HG03558 (cell line): ENCODE results near the gene FXYD6.
"Not testable (repeated sequence)": the region's sequence is repeated elsewhere in the genome, so short reads cannot be mapped to it uniquely, and the experiment has no call there.

ENCODE experiments used
- ATAC-seq: cut with Tn5 transposase; IDR thresholded peaks from one replicate; pipeline ENCODE4 v1.9.1; 2021; ENCODE audit warnings: moderate number of reproducible peaks; ENCODE audit not compliant: unreplicated experiment; ENCODE audit errors: extremely low read depth

Gene FXYD6

DNA sequence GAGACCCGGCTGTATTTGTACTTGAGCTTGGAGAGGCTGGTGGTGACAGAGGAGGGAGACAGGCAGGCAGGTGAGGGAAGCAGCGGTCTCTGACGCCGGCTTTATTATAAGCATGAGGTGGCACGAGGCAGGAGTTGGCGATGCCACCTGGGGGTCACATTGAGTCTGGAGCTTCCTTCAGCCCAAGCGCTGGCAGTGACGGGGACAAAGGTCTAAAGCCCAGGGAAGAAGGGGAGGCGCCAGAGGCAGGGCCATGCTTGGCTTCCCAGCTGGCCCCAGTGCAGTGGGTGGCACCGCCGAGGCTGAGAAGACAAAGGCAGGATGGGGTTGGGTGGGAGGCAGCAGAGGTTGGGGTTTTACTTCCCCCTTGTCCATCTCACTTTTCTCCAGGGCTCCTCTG is 56.4 kb downstream of the FXYD6 start:
- ATAC-seq = no peak

DNA sequence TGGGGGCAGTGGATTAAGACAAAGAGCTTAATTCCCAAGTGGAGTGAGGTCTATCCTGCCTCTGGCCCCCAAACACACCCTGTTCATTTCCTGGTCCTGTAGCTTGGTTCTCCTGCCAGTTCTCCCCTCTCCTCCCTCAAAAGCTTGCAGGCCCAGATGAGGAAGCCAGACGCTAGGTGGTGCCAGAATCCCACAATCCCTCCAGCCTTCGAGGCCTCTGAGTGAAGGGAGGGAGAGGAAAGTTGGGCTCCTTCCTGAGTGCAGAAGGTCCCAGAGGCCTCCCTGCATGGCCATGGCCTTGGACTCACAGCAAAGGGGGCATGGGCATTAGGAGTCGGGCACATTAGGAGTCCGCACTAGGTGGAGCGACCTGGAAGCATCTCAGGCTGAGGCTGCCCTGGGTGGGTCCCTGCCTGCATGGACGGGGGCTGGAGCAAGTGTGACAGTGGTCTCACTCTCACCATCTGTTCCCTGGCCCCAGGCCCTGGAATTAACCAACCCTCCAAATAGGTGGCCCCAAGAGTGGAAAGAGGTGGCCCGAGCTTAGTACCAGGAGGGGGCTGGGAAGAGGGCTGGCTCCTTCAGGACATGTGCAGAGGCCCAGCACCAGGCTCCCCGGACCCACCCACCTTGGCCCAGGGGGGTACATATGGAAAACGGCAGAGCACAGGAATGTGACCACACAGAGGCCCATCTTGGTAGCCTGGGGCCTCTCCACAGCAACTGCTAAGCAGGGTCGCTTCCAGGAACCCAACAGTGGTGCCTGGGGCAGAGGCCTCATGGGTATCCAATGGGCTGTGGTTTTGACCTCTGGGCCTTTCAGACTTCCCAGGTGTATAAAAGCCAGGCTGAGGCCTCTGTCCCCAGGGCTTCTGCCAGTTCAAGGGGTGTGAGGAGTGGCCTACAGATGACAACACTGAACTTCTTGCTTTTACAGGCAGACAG is 57.1 kb downstream of the FXYD6 start:
- no peak for ATAC-seq

DNA sequence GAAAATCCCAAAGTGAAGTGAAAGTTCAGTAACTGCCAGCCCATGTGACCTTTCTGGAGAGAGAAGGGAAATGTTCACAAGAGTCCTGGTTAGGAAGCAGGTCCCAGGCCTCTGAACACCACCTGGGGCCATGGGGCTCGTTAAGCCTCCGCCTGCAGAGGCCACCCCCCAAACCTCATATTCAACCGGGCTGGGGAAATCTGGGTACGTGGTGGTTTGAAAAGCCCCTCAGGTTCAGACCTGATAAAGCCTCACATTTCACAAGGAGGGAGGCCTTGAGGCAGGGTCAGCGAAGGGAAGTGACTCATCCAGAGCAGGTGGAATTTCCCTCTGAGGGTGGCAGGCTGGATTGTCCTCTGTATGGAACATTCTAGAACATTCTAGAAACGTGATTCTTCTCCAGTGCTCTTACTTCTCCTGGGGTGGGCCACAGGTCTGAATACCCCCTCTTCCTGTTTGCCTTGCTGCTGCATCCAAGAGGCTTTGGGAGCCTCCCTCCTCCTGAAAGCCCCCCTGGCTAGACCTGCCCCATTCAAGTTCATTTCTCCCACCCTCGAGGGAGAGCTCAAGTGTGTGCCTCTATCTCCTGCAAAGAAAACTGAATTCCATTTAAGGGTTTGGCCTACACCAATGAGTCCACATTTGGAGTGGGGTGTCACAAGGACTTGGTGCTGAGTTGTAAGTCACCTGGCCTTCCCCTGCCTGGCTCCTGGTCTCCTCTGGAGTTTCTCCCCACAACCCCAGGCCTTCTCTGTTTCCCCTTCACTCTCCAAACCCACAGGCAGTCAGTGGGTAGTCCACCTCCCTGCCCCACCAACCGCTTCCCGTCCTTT is 58.2 kb downstream of the FXYD6 start:
- no peak for ATAC-seq

DNA sequence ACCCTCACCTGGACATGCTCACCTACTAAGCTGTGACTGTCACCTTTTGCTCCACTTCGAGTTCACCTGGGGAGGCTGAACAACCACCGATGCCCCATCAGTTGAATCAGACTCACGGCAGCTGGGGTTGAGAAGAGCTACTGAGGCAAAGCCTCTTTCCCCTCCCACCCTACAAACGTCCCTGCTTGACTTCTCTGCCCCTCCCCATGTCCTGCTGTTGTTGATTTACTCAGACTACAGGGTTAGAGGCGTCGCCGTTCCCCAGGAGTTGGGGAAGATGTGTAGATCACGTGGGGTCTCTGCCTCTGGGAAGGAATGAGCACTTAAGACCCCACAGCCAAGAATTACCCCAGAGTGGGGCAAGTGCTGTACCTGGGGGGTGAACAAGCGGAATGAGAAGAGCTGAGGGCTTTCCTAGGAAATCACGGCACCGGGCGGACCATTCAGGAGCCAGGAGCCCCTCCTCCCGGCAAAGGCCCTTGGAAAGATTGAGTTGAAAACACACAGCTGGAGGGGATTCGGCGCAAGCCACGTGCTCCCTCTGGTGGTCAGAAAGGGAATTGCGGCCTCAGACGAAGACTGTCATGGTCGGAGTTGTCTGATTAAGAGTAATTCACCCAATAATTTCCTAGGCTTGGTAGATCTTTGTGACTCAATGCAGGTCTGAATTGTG is 59.0 kb downstream of the FXYD6 start:
- no peak for ATAC-seq

DNA sequence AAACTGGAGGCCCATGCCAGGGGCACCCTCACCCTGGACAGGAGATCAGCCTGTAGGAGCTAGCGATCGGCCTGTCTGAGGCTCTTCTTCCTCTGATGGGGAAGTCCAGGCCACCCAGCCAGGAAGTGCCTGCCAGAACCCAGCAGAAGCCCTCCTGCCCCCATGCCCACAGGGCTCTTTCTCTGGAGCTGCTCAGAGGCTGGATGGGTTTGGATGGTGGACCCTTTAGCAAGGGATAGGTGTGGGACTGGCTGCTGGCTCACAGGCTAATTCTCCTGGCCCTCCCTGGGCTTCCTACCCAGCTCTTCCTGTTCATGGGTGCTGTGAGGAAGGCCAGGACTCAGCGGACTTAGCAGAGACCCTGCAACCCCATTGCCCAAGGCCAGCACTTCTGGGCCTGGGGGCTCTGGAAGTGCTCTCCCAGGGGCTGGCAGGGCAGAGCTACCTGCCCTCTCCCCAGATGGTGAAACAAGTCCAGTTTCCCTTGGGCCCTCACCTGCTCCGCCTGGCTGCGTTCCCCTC is 59.6 kb downstream of the FXYD6 start:
- no peak for ATAC-seq

DNA sequence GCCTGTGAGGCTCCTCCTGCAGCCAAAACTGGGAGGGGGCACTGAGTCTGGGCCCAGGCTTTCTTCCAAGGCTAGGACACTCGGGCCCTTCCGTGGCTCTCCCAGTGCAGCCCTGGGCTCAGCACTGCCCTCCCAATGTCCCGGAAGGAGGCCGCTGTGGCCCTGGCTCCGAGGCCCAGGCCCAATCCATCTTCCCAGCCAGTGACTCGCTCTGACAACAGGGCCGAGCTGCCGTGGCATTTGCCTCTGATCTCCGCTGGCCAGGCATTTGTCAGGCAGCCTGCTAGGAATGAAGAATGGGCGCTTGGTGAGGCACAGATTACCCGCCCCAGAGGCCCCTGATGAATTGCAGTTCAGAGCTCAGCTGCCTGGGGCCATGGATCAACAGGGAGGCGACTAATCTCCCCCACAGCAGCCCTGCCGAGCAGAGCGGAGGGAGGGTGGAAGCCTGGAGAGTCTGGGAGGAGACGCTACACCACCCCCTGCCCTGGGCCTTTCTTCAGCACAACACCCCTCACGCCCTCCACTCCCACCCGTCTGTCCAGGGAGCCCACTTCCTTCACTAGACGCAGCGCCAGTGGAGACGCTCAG is 60.2 kb downstream of the FXYD6 start:
- ATAC-seq = no peak

DNA sequence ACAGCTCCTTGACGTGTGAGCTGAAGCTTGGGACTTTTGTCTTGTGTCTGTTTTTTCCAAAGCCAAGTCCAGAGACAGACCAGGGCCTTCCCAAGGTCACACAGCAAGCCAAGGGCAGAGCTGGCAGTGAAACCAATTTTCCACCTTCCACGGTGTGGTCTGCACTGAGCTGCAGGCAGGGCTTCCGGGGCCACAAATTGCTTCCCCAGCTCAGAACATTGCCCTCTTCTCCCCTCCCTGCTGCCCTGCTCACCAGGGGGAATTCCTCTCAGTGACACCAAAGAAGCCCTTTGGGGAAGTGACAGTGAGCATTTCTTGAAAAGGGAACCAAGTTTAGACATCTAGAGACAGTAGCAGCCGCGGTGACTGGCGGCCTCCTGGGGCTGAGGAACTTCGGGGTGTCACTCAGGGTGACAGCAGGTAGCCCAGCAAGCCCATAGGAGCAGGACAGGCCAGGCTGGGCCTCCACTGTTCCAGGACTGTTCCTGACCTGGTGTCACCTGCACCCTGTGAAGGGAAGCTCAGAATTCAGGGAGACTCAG is 61.1 kb downstream of the FXYD6 start:
- peak; percentile 57 for ATAC-seq

DNA sequence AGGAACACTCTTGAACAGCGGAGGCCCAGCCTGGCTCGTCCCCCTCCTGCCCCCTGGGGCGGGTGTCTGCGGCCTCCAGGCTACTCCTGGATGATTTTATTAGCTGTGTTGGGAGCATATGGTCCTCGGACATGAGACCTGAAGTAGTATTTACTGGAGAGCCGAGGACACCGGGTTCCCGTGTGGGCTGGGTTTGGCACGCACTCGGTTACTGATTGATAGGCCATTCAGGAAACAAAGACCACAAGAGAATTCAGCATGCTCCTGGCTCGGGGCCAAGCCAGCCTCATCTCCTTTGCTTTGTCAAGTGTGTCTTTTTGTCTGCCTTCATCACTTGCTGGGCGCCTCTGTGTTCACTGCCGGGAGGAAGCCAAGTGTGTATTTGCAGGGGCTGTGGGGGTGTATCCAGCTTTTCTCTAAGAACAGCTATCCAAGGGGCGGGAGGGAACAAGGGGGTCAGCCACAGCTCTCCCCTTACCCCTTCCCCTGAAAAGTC is 61.6 kb downstream of the FXYD6 start:
- ATAC-seq = no peak

DNA sequence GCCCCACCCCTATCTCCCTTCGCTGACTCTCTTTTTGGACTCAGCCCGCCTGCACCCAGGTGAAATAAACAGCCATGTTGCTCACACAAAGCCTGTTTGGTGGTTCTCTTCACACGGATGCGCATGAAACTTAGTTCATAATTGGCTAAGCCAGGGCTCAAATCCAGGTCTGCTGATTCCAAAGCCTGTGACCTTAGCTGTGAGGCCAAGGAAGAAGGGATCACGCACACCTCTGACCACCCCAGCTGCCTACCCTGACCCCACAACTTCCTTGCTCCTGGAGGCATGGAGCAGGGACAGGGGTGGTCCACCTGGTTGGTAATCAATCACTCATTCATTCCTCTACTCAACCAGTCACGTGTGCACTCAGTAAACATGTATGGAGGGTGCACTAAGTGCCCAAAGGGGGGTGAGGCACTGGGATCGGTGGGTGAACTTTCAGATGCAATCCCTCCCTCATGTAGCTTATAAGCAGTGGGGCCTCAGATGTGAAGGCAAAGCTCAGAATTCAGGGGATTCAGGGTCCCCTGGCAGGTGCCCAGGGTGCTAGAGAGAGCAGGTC is 62.2 kb downstream of the FXYD6 start:
- no peak for ATAC-seq

DNA sequence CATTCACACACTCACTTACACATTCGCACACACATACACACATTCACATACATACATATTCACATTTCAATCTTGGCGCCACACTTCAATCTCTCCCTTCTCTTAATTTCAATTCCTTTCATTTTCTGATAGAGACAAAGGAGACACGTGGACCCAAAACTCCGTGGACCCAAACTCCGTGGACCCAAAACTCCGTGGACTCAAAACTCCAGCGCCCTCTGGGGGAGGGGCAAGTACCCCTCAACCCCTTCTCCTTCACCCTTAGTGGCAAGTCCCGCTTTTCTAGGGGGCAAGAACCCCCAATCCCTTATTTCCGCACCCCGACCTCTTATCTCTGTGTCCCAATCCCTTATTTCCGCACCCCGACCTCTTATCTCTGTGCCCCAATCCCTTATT is 66.4 kb downstream of the FXYD6 start:
- not testable (repeated sequence) for ATAC-seq

DNA sequence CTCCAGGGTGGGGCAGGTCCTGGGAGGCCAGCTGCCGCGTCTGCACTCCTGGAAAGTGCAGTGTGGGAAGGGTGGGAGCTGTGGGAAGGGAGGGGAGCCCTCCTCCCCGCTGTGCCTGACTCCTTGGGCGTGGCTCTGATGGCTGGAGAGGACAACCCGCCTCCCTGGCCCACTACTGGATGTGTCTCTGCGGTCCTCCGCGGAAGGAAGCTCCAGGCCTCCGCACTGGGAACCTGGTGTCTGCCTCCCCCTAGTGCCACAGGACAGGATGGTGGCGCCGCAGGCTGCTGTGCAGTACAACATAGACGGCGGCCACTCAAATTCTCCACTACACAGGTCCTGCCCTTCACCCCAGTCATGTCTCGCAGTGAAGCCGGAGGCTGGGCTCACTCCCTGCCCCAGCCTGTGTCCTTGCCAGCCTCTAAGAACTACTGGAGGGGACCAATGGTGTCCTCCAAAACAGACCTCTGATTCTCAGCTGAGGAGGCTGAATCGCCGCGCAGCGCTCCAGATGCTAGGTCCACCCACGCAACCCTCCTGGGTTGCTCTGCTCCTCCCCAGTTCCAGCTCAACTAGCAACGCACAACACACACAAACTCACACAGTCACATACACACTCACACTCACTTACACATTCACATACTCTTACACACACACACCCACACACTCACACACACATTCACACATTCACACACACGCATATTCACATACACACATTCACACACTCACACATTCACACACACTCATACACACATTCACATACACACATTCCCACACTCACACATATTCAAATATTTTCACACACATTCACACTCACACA is 67.0 kb downstream of the FXYD6 start:
- ATAC-seq = no peak

DNA sequence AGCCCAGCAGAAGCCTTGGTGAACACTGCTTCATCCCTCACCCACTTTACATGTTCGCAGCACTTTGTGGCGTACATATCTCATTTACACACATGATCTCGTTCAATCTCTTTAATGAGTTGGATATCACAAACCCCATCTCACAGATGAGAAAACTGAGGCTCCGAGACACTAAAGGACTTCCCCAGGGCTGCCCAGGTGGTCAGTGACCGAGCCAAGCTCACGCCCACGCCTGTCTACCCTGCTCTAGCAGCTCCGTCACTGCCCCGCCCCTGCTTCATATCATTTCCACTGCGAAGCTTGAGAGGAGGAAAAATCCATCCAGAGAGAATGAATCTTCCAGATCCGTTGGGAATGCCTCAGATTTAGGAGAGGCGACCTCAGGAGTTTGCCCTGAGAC is 67.7 kb downstream of the FXYD6 start:
- ATAC-seq = no peak

DNA sequence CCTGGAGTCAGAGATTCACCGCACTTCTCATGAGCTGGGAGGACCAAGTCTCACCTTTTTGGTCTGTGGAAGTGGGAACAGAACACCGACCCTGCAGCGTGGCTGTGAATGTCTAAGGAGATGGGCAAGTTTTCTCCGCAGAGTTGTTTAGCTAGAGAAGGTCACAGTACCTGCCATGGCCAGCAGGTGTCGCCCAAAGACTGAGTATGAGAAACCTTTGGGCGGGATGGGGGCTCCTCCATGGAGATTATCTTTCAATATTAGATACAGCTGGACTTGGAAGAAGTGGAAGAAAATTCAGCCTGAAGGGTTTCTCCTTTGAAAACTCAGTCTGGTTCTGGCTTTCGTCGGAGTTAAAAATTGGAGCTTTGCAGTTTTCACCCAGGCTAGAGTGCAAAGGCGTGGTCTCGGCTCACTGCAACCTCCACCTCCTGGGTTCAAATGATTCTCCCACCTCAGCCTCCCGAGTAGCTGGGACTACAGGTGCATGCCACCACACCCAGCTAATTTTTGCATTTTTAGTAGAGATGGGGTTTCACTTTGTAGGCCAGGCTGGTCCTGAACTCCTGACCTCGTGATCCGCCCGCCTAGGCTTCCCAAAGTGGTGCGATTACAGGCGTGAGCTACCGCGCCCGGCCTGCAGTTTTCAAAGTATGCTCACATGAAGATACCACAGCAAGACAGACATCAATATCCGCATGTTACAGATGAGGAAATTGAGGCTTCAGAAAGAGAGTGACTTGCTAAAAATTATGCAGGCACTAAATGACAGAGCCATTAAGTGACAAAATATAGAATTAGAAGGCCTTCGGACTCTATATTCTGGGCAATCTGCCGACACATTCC is 68.8 kb downstream of the FXYD6 start:
- ATAC-seq = no peak

DNA sequence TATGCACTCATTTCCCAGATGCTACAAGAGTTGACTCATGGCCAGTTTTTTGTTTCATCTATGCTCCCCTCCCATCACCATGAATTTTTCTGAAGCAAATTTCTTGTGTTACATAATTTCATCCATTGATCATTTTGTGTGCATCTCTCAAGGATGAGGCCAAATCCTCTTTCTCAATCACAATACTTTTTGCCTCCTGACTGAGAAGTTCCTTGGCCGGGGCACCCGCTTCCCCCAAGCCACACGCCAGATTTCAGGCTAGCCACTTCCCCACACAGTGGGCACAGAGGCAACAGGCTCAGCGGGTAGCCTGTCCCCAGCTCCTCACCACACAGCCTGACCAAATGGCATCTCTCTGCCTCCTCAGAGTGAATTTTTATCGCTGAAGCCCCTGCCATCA is 69.6 kb downstream of the FXYD6 start:
- ATAC-seq = no peak

DNA sequence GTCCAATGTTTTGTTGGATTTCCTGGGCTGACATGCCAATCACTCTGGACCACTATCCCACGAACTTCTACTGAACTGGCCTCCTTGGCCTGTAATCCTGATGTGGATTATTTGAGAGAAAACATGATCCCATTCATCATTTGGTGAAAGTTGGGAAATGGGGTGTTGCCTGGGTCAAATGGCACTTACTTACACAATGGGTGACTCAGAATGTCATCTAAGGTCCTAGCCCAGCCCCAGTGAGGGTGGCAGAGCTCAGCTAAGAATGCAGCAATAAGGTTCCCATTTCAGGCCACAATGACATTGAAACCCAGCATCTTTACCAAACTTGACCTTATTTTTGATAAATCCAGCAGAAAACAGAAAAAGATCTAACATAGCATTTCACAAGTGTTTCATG is 71.4 kb downstream of the FXYD6 start:
- ATAC-seq = no peak

DNA sequence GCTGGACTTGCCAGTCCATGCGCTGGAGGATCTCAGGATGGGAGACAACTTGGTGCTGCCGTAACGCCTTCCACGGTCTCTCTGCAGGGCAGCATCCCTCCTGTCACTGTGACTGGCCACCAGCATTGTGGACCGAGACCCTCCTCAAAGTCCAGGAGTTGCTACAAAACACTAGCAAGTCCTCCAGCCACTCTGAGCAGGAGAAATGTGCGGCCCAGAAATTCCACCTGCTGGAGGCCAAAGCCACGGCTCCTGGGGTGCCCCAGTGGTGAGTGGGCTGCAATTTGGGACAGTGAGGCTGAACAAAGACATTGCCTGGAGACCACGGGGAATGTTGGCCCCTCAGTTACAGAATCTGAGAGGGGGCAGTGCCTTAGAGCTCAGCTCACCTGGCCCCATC is 72.6 kb downstream of the FXYD6 start:
- ATAC-seq = no peak

DNA sequence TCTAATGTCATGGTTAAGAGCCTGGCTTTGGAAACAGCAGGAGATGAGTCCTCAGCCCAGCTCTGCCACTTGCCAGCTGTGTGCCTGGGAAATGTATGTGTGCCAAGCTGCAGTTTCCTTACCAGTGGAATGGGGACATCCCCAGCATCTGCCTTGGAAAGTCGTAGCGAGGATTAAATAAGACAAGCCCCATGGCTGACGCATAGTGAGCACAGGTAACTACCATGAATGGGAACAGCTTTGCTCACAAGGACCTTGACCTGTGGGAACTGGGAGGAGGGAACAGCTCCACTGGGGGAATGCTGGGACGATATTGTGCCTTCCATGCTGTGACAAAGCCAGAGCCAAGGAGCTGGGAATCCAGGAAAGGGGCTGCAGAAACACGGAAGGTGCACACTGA is 76.8 kb downstream of the FXYD6 start:
- ATAC-seq = no peak
